GM06990 (cell line): ENCODE results near the gene TBC1D8B.

Experiments
- DNase-seq: peaks from one replicate; pipeline ENCODE4 v3.0.0-alpha.2; 2011; ENCODE audit not compliant: insufficient read length; ENCODE audit errors: extremely low read depth
- H3K27me3 ChIP-seq: replicated peaks from 2 replicates; pipeline ENCODE4 v1.6.0; 2011; ENCODE audit warnings: low read length; ENCODE audit not compliant: control insufficient read depth, insufficient read depth
- H3K36me3 ChIP-seq: 2 replicates; pipeline ENCODE4 v1.5.1; 2011; ENCODE audit warnings: low read length; ENCODE audit not compliant: control insufficient read depth, insufficient read depth
- H3K4me3 ChIP-seq: replicated peaks from 2 replicates; pipeline ENCODE4 v1.5.1; 2011; ENCODE audit warnings: low read depth, mild to moderate bottlenecking, control low read depth, low read length
- TF ChIP-seq, protein P1 (sequence below): IDR thresholded peaks from 2 replicates; pipeline ENCODE4 v1.5.1; 2011; ENCODE audit warnings: low read length, control low read depth, mild to moderate bottlenecking, inconsistent platforms; ENCODE audit not compliant: insufficient read depth, poor library complexity, severe bottlenecking

TBC1D8B gene

DNA sequence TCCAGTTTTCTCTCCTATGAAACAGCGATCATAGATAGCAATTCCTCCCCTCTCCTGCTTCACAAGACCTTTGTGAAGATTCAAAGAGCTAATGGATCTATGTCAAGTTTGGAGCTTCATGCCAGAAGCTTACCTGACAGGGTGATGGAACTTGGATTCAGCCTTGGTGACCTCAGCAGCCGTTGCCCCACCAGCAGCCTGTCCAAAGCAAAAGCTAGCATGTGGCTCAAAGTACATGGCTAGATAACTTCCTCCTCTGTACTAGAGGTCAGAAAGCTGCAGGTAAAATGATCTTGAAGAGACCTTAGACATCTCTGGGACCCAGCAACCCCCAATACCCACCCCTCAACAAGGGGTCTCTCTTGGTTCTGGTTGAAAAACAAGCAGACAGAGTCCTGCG is 98.9 kb downstream of the TBC1D8B start:
- no peaks in the 10 kb centered on the region for H3K27me3 ChIP-seq
- TF ChIP-seq, protein P1, sequence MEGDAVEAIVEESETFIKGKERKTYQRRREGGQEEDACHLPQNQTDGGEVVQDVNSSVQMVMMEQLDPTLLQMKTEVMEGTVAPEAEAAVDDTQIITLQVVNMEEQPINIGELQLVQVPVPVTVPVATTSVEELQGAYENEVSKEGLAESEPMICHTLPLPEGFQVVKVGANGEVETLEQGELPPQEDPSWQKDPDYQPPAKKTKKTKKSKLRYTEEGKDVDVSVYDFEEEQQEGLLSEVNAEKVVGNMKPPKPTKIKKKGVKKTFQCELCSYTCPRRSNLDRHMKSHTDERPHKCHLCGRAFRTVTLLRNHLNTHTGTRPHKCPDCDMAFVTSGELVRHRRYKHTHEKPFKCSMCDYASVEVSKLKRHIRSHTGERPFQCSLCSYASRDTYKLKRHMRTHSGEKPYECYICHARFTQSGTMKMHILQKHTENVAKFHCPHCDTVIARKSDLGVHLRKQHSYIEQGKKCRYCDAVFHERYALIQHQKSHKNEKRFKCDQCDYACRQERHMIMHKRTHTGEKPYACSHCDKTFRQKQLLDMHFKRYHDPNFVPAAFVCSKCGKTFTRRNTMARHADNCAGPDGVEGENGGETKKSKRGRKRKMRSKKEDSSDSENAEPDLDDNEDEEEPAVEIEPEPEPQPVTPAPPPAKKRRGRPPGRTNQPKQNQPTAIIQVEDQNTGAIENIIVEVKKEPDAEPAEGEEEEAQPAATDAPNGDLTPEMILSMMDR = no peak

DNA sequence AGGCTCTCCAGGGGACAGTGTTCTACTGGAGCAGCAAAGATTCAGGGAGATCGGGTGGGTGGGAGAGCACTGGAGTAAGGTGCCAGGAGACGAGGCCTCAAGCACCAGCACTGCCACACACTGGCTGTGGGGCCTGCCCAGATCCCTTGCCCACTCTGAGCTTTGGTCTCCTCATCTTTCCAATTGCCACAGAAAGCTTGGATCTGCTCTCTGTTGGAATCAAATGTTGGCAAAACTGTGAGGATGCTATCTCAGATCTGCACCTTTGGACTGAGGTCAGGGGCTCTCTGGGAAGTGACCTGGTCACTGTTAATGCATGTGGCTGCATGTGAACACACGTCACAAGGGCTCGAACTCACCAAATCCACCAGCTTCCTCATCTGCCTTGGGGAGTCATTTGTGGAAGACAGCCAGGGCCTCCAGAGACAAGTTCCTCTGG is 99.3 kb downstream of the TBC1D8B start:
- no peaks in the 10 kb centered on the region for H3K36me3 ChIP-seq
- no peaks in the 10 kb centered on the region for H3K27me3 ChIP-seq
- no peak for DNase-seq
- no peak overlapping the region for H3K4me3 ChIP-seq
- TF ChIP-seq, protein P1 = no peak

More for the DNA sequence above, 98.9 kb downstream of the TBC1D8B start:
- DNase-seq = no peak
- Histone ChIP-seq H3K4me3 (no peak overlapping the region), H3K36me3 (no peaks in the 10 kb centered on the region)

DNA sequence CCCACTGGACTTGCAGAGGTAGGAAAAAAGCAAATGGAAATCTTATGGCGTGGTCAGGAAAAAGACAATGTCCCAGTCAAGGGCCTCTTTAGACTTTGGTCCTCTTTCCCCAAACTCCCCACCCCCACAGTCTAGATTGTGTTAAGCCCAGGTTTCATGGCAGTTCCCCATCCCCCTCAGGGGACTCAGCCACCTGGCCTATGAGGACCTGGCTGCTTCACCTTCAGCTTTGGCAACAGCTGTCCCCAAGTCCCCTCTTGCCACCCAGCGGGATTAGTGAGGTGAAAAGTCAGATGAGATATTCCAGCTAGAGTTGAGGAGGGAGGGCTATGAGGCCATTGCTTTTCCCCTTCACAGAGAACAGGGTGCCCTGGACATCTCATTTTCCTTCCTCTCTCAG is 100.2 kb downstream of the TBC1D8B start:
- Histone ChIP-seq H3K36me3 (no peaks in the 10 kb centered on the region), H3K27me3 (no peaks in the 10 kb centered on the region), H3K4me3 (no peak overlapping the region)
- DNase-seq = no peak
- TF ChIP-seq, protein P1 = no peak

DNA sequence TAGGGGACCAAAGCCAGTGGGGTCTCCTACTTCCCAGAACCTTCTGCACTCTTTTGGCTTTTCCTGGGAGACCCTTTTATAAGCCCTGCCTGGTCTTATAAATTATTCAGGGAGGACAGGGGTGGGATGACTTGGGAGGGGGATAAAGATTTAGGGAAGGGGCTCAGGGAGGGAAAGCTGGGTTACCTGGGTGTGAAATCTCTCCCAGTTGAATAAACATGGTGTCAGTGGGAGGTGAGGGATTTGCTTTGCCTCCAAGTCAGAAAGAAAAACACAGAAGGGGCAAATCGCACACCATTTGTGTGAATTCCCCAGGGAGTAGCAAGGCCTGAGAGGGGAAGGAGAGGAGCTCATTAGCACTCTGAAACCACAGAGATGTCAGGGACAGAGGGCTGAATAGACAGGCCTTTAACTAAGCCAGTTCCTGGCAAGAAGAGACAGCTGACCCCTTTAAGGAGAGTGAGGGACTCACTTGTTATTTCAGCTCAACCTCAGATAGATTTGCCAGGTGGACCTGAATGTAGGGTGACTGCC is 100.9 kb downstream of the TBC1D8B start, which contains the start of gene RIPPLY1:
Gene RIPPLY1 (minus strand): TSS at position 51 of the 534 bp plus-strand sequence. CDS start 54 bp downstream, outside the sequence.
- no peaks in the 10 kb centered on the region for H3K27me3 ChIP-seq
- TF ChIP-seq, protein P1 = no peak
- H3K4me3 ChIP-seq = no peak within 1 kb of the TSS
- no peaks in the 10 kb centered on the region for H3K36me3 ChIP-seq
- no peak for DNase-seq

DNA sequence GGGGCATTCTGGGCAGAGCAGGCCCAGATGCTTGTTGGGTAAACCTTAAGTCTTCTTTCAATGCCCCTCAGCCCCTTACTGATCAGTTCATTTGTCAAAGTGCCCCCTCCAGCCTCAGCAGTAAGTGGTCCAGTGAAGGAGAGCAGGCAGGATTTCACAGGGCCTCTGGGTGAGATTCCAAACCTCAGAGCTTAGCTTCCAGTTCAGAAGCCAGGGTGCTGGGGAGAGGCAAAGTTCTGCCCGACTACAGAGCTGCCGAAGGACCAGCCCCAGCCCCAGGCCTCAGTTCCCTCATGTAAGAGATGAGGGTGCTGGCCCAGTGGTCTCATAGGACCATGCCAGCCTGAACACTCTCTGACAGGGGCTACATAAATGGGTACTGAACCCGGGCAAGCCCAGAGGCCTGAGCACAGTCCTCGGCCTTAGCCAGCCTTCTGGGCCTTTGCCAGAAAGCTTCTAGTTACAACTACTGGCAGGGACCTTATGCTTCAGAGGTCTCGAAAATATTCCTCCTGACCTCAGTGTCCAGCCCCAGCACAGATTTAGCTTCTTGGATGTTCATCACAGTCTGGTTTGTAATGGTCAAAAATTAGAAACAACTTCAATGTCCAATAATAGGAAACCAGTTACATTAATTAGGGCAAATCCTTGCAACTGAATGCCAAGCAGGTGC is 101.5 kb downstream of the TBC1D8B start:
- Histone ChIP-seq H3K27me3 (no peaks in the 10 kb centered on the region), H3K4me3 (no peak overlapping the region), H3K36me3 (no peaks in the 10 kb centered on the region)
- DNase-seq = no peak
- TF ChIP-seq, protein P1 = no peak
